D721Med (cell line): ENCODE results near the gene PPP1R1C.

Source experiments
- DNase-seq: peaks from one replicate; pipeline ENCODE4 v3.0.0; 2011; ENCODE audit warnings: low spot score; ENCODE audit not compliant: insufficient read length
- FAIRE-seq: peaks from 2 replicates; lab custom pipeline; 2011; peaks lifted over from hg19 to GRCh38; lab: Jason Lieb, UNC
- CTCF ChIP-seq: IDR thresholded peaks from 2 replicates; pipeline ENCODE4 v1.5.1; 2012; ENCODE audit warnings: mild to moderate bottlenecking, control low read depth; ENCODE audit not compliant: insufficient read depth; ENCODE audit errors: missing control alignments

Gene PPP1R1C

GRCh38 chr2:182110347-182110746 lies 124.7 kb downstream of the PPP1R1C start:
- no peak for FAIRE-seq
- TF ChIP-seq CTCF = no peak
- no peak for DNase-seq

GRCh38 chr2:182113334-182113733 lies 127.7 kb downstream of the PPP1R1C start:
- no peak for DNase-seq
- no peak for FAIRE-seq
- TF ChIP-seq CTCF = no peak

- TF ChIP-seq CTCF = no peak
- FAIRE-seq (peak; percentile 70), DNase-seq (no peak)
Measured at GRCh38 chr2:182115258-182115657, 129.6 kb downstream of the PPP1R1C start.

GRCh38 chr2:182116774-182117173 lies 131.1 kb downstream of the PPP1R1C start:
- FAIRE-seq (no peak), DNase-seq (no peak)
- no peak for TF ChIP-seq CTCF

- TF ChIP-seq CTCF = no peak
- DNase-seq (no peak), FAIRE-seq (no peak)
Measured at GRCh38 chr2:182117196-182117595, 131.5 kb downstream of the PPP1R1C start.

GRCh38 chr2:182128821-182129707 lies 143.4 kb downstream of the PPP1R1C start:
- DNase-seq (no peak), FAIRE-seq (no peak)
- TF ChIP-seq CTCF = no peak

GRCh38 chr2:182132605-182133004 lies 147.0 kb downstream of the PPP1R1C start:
- TF ChIP-seq CTCF = peak; percentile 28
- no peak for DNase-seq
- FAIRE-seq = no peak
